BJ (cell line): ENCODE results near the gene ATP13A3. TPM values are rescaled to one million over a fixed set of nuclear protein-coding genes. Genes with fewer than 3 reads are reported as not detected.

Source experiments
- CTCF ChIA-PET: fragments of 350-600 bp; formaldehyde crosslinking; extraction: SDS; loops from one replicate; lab custom pipeline; 2021; ENCODE audit warnings: antibody characterized with exemption, inconsistent platforms; lab: Yijun Ruan, JAX
- POLR2A ChIA-PET: fragments of 300-600 bp; sonication (Branson Sonifier 250); formaldehyde crosslinking; extraction: SDS; loops from one replicate; lab custom pipeline; 2021; ENCODE audit warnings: antibody characterized with exemption; lab: Charles Lee
- DNase-seq: peaks from one replicate; pipeline ENCODE4 v3.0.0-alpha.2; 2011; ENCODE audit warnings: low read depth
- H3K27me3 ChIP-seq: 2 replicates; pipeline ENCODE4 v1.6.0; 2011; ENCODE audit warnings: low read length; ENCODE audit not compliant: control insufficient read depth, insufficient read depth
- H3K36me3 ChIP-seq: 2 replicates; pipeline ENCODE4 v1.5.1; 2011; ENCODE audit warnings: low read length; ENCODE audit not compliant: control insufficient read depth, insufficient read depth
- H3K4me3 ChIP-seq: 2 replicates; pipeline ENCODE4 v1.5.1; 2011; ENCODE audit warnings: low read depth, mild to moderate bottlenecking, control low read depth, low read length
- CTCF ChIP-seq: IDR thresholded peaks from 2 replicates; pipeline ENCODE4 v1.5.1; 2011; ENCODE audit warnings: low read depth, mild to moderate bottlenecking, control low read depth, inconsistent platforms, low read length, moderate library complexity; ENCODE audit not compliant: insufficient read depth
- polyA plus RNA-seq: library from polyadenylated mRNA; depleted of rRNA; stranded (reverse); fragments of >200 nt; gene quantifications from 2 replicates; pipeline ENCODE4 v1.2.3, GENCODE V29; 2011

The ATP13A3 gene
- polyA plus RNA-seq, 1 experiment = 47.1 TPM

DNA sequence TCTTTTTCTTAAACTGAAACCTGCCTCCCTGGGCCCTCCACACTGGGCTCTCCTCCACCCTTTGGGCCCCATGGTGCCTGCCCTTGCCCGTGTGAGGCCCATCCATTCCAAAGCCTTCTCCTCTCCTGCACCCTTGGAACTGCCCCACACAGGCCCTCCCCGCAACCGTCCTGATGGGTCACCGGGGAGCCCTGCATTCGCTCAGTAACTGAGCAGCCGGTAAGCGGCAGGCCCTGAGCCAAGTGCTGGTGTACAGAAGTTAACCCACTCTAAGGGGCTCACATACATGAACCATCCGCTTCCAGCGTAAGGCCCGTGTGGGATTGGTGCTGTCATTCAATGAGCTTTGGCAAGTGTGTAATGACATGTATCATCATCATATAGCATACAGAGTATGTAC lies 111.9 kb downstream of the ATP13A3 start:
- ChIA-PET POLR2A (no interaction called here), CTCF (interaction anchor here (0.7 to 1.5 kb wide), 4 partner anchors 29 to 115 kb away, joined by 3 to 5 read pairs (median 4); no protein-coding TSS in a partner anchor)
- H3K4me3 ChIP-seq = no peak overlapping the region
- peaks cover 1% of the 10 kb centered on the region; the same call in 1 of the 2 replicates for H3K27me3 ChIP-seq
- no peaks in the 10 kb centered on the region for H3K36me3 ChIP-seq
- no peak for TF ChIP-seq CTCF
- DNase-seq = no peak

- TF ChIP-seq CTCF = no peak
- H3K4me3 ChIP-seq = no peak overlapping the region
- H3K27me3 ChIP-seq = peaks cover 2% of the 10 kb centered on the region; the same call in 1 of the 2 replicates
- ChIA-PET CTCF (interaction anchor here (2.1 kb wide), 1 partner anchor 30 kb away, joined by 7 read pairs; no protein-coding TSS in a partner anchor), POLR2A (no interaction called here)
- H3K36me3 ChIP-seq = no peaks in the 10 kb centered on the region
- DNase-seq = no peak
Measured at GRCh38 chr3:194373899-194374298, 112.9 kb downstream of the ATP13A3 start.

DNA sequence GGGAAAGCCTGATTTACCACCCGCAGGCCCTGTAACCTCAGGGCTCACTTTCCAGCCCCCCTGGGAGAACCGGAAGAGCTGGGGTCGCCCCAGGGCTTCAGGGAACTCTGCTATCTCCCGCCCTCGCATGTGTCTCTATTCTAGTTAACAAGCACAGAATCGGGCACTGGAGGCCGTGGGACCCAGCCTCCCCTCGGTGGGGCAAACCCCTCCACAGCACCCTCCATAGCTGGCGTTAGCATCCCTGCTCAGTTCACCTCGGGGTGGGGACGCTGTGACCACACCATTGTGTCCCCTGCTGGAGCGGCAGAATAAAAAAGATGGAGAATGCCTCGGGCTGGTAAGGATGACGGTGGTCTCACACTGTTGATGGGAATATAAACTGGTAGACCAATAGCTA lies 113.8 kb downstream of the ATP13A3 start:
- CTCF ChIA-PET = interaction anchor here (2.1 kb wide), 1 partner anchor 30 kb away, joined by 7 read pairs; no protein-coding TSS in a partner anchor
- DNase-seq = no peak
- POLR2A ChIA-PET = no interaction called here
- Histone ChIP-seq H3K36me3 (no peaks in the 10 kb centered on the region), H3K4me3 (no peak overlapping the region), H3K27me3 (peaks cover 2% of the 10 kb centered on the region; the same call in 1 of the 2 replicates)
- TF ChIP-seq CTCF = no peak

GRCh38 chr3:194370753-194371152 lies 116.0 kb downstream of the ATP13A3 start:
- Histone ChIP-seq H3K27me3 (peaks cover 2% of the 10 kb centered on the region), H3K36me3 (no peaks in the 10 kb centered on the region), H3K4me3 (no peak overlapping the region)
- CTCF ChIA-PET = interaction anchor here (3.2 kb wide), 1 partner anchor 26 kb away, joined by 16 read pairs; no protein-coding TSS in a partner anchor
- POLR2A ChIA-PET = no interaction called here
- no peak for TF ChIP-seq CTCF
- DNase-seq = no peak

DNA sequence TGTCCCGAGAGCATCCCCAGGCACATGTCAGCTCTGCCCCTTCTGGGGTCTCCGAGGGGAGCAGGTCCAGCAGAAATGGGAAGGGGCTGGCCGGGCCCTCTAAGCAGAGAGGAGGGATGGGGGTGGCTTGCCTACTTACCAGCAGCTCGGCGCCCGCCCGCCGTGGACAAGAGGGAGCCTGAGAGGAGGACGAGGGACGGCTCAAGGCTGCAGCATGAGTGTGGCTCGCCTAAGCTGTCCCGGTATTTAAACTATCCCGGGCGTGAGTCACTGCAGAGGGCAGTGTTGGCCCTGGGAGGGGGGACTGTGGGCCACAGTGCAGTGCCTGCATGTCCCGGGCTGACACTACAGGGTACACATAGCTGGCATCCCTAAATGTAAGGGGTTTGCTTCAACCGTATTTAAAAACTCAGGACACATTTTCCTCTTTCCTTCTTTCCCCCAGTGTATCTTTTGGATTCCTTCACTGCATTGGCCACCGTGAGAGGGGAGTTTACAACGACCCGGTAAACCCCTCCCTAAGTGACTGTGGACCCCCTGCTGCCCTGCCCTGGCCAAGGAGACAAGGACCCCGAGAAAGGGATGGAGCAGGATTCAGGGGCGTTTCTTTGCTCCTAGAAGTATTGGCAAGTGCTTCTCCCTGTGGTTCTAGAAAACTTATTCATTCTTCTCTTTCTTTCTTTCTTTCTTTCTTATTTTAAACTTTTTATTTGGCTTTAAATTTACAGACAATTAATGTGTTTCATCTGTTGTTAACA lies 117.1 kb downstream of the ATP13A3 start, which contains the start of gene LRRC15:
Gene LRRC15 (minus strand): TSS at position 222 of the 758 bp plus-strand sequence. CDS start 8,700 bp downstream, outside the sequence.
- Histone ChIP-seq H3K36me3 (no peaks in the 10 kb centered on the region), H3K4me3 (no peak within 1 kb of the TSS), H3K27me3 (peaks cover 2% of the 10 kb centered on the region)
- DNase-seq = no peak
- ChIA-PET POLR2A (no interaction called here), CTCF (interaction anchor here (0.7 to 3.2 kb wide), 3 partner anchors 11 to 25 kb away, joined by 3 to 16 read pairs (median 3); no protein-coding TSS in a partner anchor)
- no peak for TF ChIP-seq CTCF
